GM10248 (cell line): ENCODE measurements around the gene DDX42.

Experiments used
- CTCF ChIA-PET: fragments of 300-600 bp; sonication (Branson Sonifier 250); formaldehyde crosslinking; extraction: SDS; loops from one replicate; lab custom pipeline; 2021; ENCODE audit warnings: antibody characterized with exemption; lab: Yijun Ruan, JAX
- POLR2A ChIA-PET: fragments of 350-650 bp; sonication (Branson Sonifier 250); formaldehyde crosslinking; extraction: SDS; loops from one replicate; lab custom pipeline; 2020; ENCODE audit warnings: antibody characterized with exemption; lab: Yijun Ruan, JAX
- DNase-seq: peaks from one replicate; pipeline ENCODE4 v3.0.0; 2012; ENCODE audit errors: extremely low spot score
- CTCF ChIP-seq: IDR thresholded peaks from 2 replicates; pipeline ENCODE4 v1.5.1; 2012; ENCODE audit warnings: mild to moderate bottlenecking, low read depth; ENCODE audit errors: extremely low read depth, missing control alignments, control extremely low read depth

Gene DDX42

GRCh38 chr17:63836811-63837210 is 62.8 kb downstream of the DDX42 start:
- CTCF ChIA-PET: interaction anchor here (1.1 to 1.7 kb wide), 2 partner anchors 9 to 12 kb away, joined by 3 to 4 read pairs; no protein-coding TSS in a partner anchor

GRCh38 chr17:63837480-63837879 is 63.5 kb downstream of the DDX42 start:
- DNase-seq: no peak
- ChIA-PET CTCF (interaction anchor here (0.9 to 1.7 kb wide), 3 partner anchors 9 to 28 kb away, joined by 3 to 4 read pairs (median 3); no protein-coding TSS in a partner anchor), POLR2A (interaction anchor here (0.6 kb wide), 1 partner anchor 658 kb away, joined by 5 read pairs; no protein-coding TSS in a partner anchor)
- no peak for TF ChIP-seq CTCF

More at GRCh38 chr17:63836811-63837210, 62.8 kb downstream of the DDX42 start:
- POLR2A ChIA-PET: interaction anchor here (0.6 kb wide), 1 partner anchor 658 kb away, joined by 5 read pairs; no protein-coding TSS in a partner anchor
- no peak for DNase-seq
- no peak for TF ChIP-seq CTCF

GRCh38 chr17:63837962-63838600 is 64.1 kb downstream of the DDX42 start:
- ChIA-PET CTCF (interaction anchor here (0.9 to 3.2 kb wide), 5 partner anchors 9 to 140 kb away, joined by 3 to 15 read pairs (median 4); no protein-coding TSS in a partner anchor), POLR2A (interaction anchor here (0.7 to 0.9 kb wide), 2 partner anchors 7 to 22 kb away, joined by 3 to 4 read pairs; no protein-coding TSS in a partner anchor)
- DNase-seq: no peak
- no peak for TF ChIP-seq CTCF

GRCh38 chr17:63838631-63839171 is 64.7 kb downstream of the DDX42 start:
- POLR2A ChIA-PET: interaction anchor here (0.6 to 0.9 kb wide), 5 partner anchors 8 to 212 kb away, joined by 3 to 6 read pairs (median 3); no protein-coding TSS in a partner anchor
- CTCF ChIA-PET: interaction anchor here (0.7 to 3.2 kb wide), 4 partner anchors 10 to 140 kb away, joined by 3 to 15 read pairs (median 7); no protein-coding TSS in a partner anchor
- DNase-seq: no peak
- TF ChIP-seq CTCF: no peak

- TF ChIP-seq CTCF: no peak
- CTCF ChIA-PET: interaction anchor here (1.2 to 3.2 kb wide), 5 partner anchors 8 to 14 kb away, joined by 3 to 15 read pairs (median 6); no protein-coding TSS in a partner anchor
- POLR2A ChIA-PET: interaction anchor here (1.6 kb wide), 2 partner anchors 11 to 16 kb away, joined by 3 to 6 read pairs; no protein-coding TSS in a partner anchor
- DNase-seq: no peak
Measured at GRCh38 chr17:63840591-63841349, 66.8 kb downstream of the DDX42 start.
